Heart left ventricle (tissue), 13 donors: Measurements from ENCODE around the gene ARHGAP26.

Source experiments
- POLR2A ChIP-seq, 2 donors: fragments of 450-650 bp; IDR thresholded peaks; one replicate each; pipeline ENCODE4 v1.6.1; 2017; ENCODE audit warnings: antibody characterized with exemption in 2 of 2, mild to moderate bottlenecking in 2 of 2, moderate library complexity in 2 of 2
- TF ChIP-seq, protein P1 (sequence below), 12 donors: fragments of 200-600 bp; sonication (generic) in 4 of 12; IDR thresholded peaks; one replicate each; pipeline versions ENCODE4 v1.5.0 to v1.8.0; 2018 to 2022; ENCODE audit warnings: antibody characterized with exemption in 12 of 12, mild to moderate bottlenecking in 5 of 12
- donor health status: ischemic (EF 13 %, LVEDD 7.1; RV severe dilation, severe dysfunction).
- donor health status: DM: no; HTN: yes; CAD: no.
- donor health status: DM: no; HTN: no; CAD: no.
- donor health status: ischemic (EF 25% LVEDD 6.9; RV normal size, moderate dysfunction).
- donor health status: ischemic (EF 25% LVEDD 5.7; RV mildly dilated, moderate dysfunction).
- donor health status: ischemic (EF 35%, LVEDD 5.7; RV mildly dilated, moderate dysfunction).
- donor health status: nonischemic (EF 11% LVEDD 7.7; RV severe dilation, severe dysfunction).
- donor health status: DM: yes; HTN: yes; CAD: no.
- donor health status: PGD.
- donor health status: ischemic (EF 29% LVEDD 5.4; RV normal size, mild dysfunction).
- donor health status: nonischemic (EF 23%, LVEDD 6.1; RV moderate dilation, normal function).

DNA sequence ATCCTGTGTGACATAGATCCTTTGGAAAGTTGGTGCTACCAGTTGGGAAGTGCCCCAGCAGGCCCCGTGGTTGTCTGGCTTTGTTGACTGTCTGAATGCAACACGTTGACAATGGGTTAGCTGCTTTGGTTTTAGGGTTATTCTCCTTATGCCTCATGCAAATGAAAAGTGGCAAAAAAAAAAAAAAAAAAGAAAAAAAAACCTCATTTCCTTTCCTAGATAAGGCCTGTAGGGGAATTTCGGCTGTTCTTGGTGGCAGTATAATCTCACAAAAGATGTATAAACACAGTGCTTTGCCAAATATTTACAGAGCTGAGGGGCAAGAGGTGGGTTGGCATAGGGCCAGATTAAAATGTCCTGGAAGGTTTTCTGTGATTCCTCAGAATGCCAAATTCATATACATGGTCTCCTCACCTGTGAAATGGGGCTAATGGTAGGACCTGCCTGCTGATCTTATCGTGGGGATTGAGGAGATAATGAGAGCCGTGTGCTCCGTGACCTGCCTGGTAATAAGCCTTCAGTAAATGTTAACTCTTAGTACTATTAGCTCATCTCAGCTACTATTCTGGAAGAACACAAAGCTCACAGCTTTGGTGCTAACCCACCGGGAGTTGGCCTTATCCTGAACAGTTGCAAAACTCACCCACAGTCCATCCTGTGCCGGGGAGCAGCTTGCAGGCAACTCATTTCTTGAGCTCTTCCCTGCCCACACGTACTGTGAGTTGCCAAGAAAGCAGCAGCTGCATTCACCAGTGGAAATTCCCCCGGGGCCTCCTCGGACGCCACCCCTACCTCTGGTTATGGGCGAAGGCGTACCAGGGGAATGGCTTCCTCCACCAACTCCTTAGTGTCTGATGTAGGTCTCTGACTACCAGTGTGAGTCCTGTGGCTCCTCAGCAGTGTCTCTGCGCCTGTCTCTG, 413.0 kb downstream of the ARHGAP26 start:
- TF ChIP-seq, protein P1, sequence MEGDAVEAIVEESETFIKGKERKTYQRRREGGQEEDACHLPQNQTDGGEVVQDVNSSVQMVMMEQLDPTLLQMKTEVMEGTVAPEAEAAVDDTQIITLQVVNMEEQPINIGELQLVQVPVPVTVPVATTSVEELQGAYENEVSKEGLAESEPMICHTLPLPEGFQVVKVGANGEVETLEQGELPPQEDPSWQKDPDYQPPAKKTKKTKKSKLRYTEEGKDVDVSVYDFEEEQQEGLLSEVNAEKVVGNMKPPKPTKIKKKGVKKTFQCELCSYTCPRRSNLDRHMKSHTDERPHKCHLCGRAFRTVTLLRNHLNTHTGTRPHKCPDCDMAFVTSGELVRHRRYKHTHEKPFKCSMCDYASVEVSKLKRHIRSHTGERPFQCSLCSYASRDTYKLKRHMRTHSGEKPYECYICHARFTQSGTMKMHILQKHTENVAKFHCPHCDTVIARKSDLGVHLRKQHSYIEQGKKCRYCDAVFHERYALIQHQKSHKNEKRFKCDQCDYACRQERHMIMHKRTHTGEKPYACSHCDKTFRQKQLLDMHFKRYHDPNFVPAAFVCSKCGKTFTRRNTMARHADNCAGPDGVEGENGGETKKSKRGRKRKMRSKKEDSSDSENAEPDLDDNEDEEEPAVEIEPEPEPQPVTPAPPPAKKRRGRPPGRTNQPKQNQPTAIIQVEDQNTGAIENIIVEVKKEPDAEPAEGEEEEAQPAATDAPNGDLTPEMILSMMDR (IDR thresholded peaks at IDR 0.05): no peak
- TF ChIP-seq POLR2A (IDR thresholded peaks at IDR 0.05): no peak
